MM.1S (cell line): Measurements from ENCODE around the gene SERHL2.

Source experiments
- DNase-seq: peaks from one replicate; pipeline ENCODE4 v3.0.0-alpha.2; 2015
- H2AFZ ChIP-seq: fragments of 300-600 bp; sonication (generic); 2 replicates; pipeline ENCODE4 v1.6.0; 2016; ENCODE audit warnings: antibody characterized with exemption, low read length
- H3F3A ChIP-seq: fragments of 300-600 bp; sonication (generic); 2 replicates; pipeline ENCODE4 v1.6.1; 2016; ENCODE audit warnings: mild to moderate bottlenecking, antibody characterized with exemption, low read length, moderate library complexity, mixed read lengths; ENCODE audit not compliant: insufficient read depth
- H3K27ac ChIP-seq: fragments of 300-600 bp; sonication (generic); 2 replicates; pipeline ENCODE4 v1.5.1; 2016; ENCODE audit warnings: mild to moderate bottlenecking, low read length
- H3K27me3 ChIP-seq: fragments of 300-600 bp; sonication (generic); replicated peaks from 2 replicates; pipeline ENCODE4 v1.6.0; 2016; ENCODE audit warnings: low read length; ENCODE audit not compliant: insufficient read depth
- H3K36me3 ChIP-seq: fragments of 300-600 bp; sonication (generic); replicated peaks from 2 replicates; pipeline ENCODE4 v1.6.1; 2016; ENCODE audit warnings: mild to moderate bottlenecking, low read length, mixed read lengths; ENCODE audit not compliant: insufficient read depth
- H3K4me1 ChIP-seq: fragments of 300-600 bp; sonication (generic); 2 replicates; pipeline ENCODE4 v1.6.1; 2016; ENCODE audit warnings: low read length, mixed read lengths
- H3K4me2 ChIP-seq: fragments of 300-600 bp; sonication (generic); 2 replicates; pipeline ENCODE4 v1.6.0; 2016; ENCODE audit warnings: low read depth, low read length
- H3K4me3 ChIP-seq: fragments of 300-600 bp; sonication (generic); 2 replicates; pipeline ENCODE4 v1.5.1; 2016; ENCODE audit warnings: low read length, mixed read lengths
- H3K79me2 ChIP-seq: fragments of 300-600 bp; sonication (generic); 2 replicates; pipeline ENCODE4 v1.6.1; 2016; ENCODE audit warnings: mixed run types, low read length, mixed read lengths
- H3K9ac ChIP-seq: fragments of 300-600 bp; sonication (generic); 2 replicates; pipeline ENCODE4 v1.6.1; 2016; ENCODE audit warnings: low read length, mixed read lengths
- H3K9me2 ChIP-seq: fragments of 300-600 bp; sonication (generic); replicated peaks from 2 replicates; pipeline ENCODE4 v1.6.1; 2016; ENCODE audit warnings: mild to moderate bottlenecking, low read length, mixed read lengths; ENCODE audit not compliant: insufficient read depth
- H3K9me3 ChIP-seq: fragments of 300-600 bp; sonication (generic); replicated peaks from 2 replicates; pipeline ENCODE4 v1.6.1; 2016; ENCODE audit warnings: mild to moderate bottlenecking, low read length, mixed read lengths; ENCODE audit not compliant: insufficient read depth
- H4K20me1 ChIP-seq: fragments of 300-600 bp; sonication (generic); 2 replicates; pipeline ENCODE4 v1.6.1; 2016; ENCODE audit warnings: mild to moderate bottlenecking, low read length, moderate library complexity, mixed read lengths; ENCODE audit not compliant: insufficient read depth
- CTCF ChIP-seq: fragments of 300-600 bp; sonication (generic); IDR thresholded peaks from 2 replicates; pipeline ENCODE4 v1.5.1; 2016; ENCODE audit warnings: antibody characterized with exemption, low read length, mixed read lengths
- EZH2 ChIP-seq: fragments of 300-600 bp; sonication (generic); optimal IDR thresholded peaks from 2 replicates; pipeline ENCODE3; 2017; ENCODE audit warnings: low read depth, mild to moderate bottlenecking, antibody characterized with exemption, low read length, mixed read lengths
- EZH2phosphoT487 ChIP-seq: fragments of 300-600 bp; sonication (generic); IDR thresholded peaks from 2 replicates; pipeline ENCODE4 v1.6.1; 2018; ENCODE audit warnings: antibody characterized with exemption, low read length

Gene SERHL2

GRCh38 chr22:42608823-42609361, 55.1 kb downstream of the SERHL2 start:
- no peak overlapping the region for H3K27ac ChIP-seq
- H4K20me1 ChIP-seq, result peaks cover 28% of the 10 kb centered on the region
- H3K4me3 ChIP-seq, result no peak overlapping the region
- H2AFZ ChIP-seq, result no peak overlapping the region
- H3K27me3 ChIP-seq, result no peaks in the 10 kb centered on the region
- no peaks in the 10 kb centered on the region for H3K9me2 ChIP-seq
- no peak for TF ChIP-seq CTCF
- TF ChIP-seq EZH2, result no peak
- no peak for TF ChIP-seq EZH2phosphoT487
- peaks cover 8% of the 10 kb centered on the region for H3K4me1 ChIP-seq
- no peak overlapping the region for H3K9ac ChIP-seq
- no peak for DNase-seq
- no peaks in the 10 kb centered on the region; the same call in 1 of the 2 replicates for H3K36me3 ChIP-seq
- no peak overlapping the region for H3K4me2 ChIP-seq
- peaks cover under 1% of the 10 kb centered on the region; the same call in 1 of the 2 replicates for H3F3A ChIP-seq
- H3K9me3 ChIP-seq, result no peaks in the 10 kb centered on the region
- peaks cover 100% of the 10 kb centered on the region for H3K79me2 ChIP-seq

DNA sequence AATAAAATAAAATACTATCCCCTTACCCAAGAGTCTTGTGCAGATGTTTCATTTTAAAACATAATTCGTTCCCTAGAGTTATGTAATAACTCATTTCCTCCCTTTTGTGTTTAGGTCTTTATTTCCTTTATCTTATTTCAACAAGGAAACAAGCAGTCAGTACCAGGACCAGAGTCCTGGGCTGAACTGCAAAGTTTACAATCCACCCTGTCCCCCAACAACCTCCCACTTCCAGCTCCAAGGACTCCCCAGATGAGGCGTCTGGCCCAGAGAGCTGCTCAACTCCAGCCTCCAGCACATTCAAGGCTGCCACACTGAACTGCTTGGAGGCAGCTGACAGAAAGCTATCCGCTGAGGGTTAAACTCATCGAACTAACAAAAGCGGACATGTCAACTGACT, 56.4 kb downstream of the SERHL2 start:
- Histone ChIP-seq H3K79me2 (peaks cover 92% of the 10 kb centered on the region), H3K4me2 (no peak overlapping the region), H3K9me2 (no peaks in the 10 kb centered on the region), H3K4me1 (peaks cover 8% of the 10 kb centered on the region), H3K27ac (no peak overlapping the region), H3K9me3 (no peaks in the 10 kb centered on the region), H3K4me3 (no peak overlapping the region), H3K36me3 (no peaks in the 10 kb centered on the region; the same call in 1 of the 2 replicates), H3K27me3 (no peaks in the 10 kb centered on the region), H4K20me1 (peaks cover 21% of the 10 kb centered on the region), H2AFZ (no peak overlapping the region), H3K9ac (no peak overlapping the region), H3F3A (peaks cover 7% of the 10 kb centered on the region; the same call in 1 of the 2 replicates)
- TF ChIP-seq EZH2 (no peak), CTCF (no peak), EZH2phosphoT487 (no peak)
- no peak for DNase-seq

DNA sequence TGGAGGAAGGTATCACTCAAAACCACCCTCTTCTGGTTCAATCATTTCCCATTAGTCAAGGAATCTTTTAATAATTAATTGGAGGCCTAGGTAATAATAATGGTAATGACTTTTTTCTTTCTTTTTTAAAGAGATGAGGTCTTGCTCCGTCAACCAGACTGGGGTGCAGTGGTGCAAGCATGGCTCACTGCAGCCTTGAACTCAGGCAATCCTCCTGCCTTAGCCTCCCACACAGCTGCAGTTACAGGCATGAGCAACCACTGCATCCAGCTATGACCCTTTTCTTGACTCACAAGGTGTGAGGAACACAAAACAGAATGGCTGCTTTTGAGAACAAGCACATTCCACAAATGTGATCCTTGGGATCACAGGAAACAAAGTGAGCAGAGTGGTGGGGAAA, 57.3 kb downstream of the SERHL2 start:
- H3K36me3 ChIP-seq, result no peaks in the 10 kb centered on the region; the same call in 1 of the 2 replicates

More for the DNA sequence above, 57.3 kb downstream of the SERHL2 start:
- Histone ChIP-seq H3K9me2 (no peaks in the 10 kb centered on the region), H3F3A (peaks cover 15% of the 10 kb centered on the region), H3K9ac (no peak overlapping the region), H3K27me3 (no peaks in the 10 kb centered on the region), H4K20me1 (peaks cover 21% of the 10 kb centered on the region), H3K4me1 (peaks cover 8% of the 10 kb centered on the region), H3K4me3 (no peak overlapping the region), H3K4me2 (no peak overlapping the region), H3K9me3 (no peaks in the 10 kb centered on the region), H3K27ac (no peak overlapping the region), H2AFZ (no peak overlapping the region), H3K79me2 (peaks cover 83% of the 10 kb centered on the region)
- no peak for TF ChIP-seq EZH2phosphoT487
- TF ChIP-seq EZH2, result no peak
- TF ChIP-seq CTCF, result no peak
- no peak for DNase-seq
